Measurements from ENCODE around the gene RNF144B.

The RNF144B gene

GRCh38 chr6:18412068-18412467 lies 24.9 kb downstream of the RNF144B start:
- peak in 1 of 2 donors; percentile 57 for DNase-seq

GRCh38 chr6:18412644-18413043 lies 25.5 kb downstream of the RNF144B start:
- DNase-seq: no peak

- DNase-seq: no peak
Measured at GRCh38 chr6:18413381-18413780, 26.2 kb downstream of the RNF144B start.

DNA sequence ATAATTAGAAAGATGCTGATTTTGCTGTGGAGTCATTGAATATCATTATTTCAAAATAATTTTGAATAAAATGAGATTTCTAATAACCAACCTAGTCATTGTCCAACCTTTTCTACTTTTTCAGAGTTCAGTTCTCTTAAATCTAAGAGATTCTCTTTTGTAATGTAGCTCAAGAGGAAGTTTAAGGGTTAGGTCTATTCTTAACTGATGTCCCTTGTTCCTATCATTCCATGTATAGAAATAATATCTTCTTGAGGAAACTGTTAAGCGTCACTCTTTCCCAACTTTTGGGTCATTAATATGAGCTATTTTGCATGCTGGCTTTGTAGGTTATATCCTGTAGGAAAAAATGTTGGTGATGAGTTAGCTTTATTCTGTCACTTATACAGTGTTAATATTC lies 27.0 kb downstream of the RNF144B start:
- DNase-seq: no peak

GRCh38 chr6:18415207-18415606 lies 28.1 kb downstream of the RNF144B start:
- no peak for DNase-seq

DNA sequence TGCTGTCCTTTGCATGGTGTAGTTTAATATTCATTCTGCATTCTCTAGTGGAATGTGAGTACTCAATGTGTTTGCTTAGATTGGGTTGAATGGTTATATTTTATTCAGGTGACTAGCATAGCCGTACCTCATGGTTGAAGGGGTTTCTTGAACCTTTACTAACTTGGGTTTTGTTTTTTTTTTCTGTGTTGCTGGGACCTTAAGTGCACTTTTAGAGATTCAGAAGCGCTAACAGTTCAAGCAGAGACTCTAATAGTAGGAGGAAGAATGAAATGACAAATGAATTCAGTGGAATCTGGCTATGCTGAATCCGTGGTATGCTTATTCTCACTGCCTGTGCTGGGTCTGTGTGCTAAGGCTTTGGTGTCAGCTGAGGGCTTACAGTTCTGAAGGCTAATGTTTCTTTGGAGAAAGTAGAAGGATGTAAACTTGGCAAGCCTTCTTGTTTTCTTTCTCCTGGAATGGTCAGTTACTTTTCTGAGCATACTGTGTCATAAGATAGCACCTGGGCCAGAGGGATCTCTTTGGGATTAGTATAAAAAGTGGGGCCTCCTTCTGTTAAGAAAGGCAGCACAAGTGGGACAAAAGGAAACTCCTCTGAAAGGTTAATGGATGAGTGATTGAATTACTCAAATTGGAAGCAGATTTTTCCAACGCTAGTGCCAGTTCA lies 28.7 kb downstream of the RNF144B start:
- no peak for DNase-seq

DNA sequence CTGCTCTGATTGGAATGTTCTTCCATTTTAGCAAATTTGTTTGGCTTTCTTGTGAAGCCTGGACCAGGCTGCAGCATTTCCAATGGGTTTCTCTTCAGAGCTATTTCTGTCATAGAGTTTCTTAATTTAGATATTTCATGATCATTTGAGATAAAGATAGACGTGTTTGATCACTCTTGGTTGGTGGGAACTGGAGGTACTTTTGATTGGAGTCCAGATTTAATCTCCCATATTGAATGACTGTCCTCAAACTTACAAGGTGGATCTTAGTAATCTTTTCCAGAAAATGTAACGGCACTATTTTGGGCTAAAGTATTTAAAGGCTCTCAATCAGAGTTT lies 29.2 kb downstream of the RNF144B start:
- DNase-seq: no peak

DNA sequence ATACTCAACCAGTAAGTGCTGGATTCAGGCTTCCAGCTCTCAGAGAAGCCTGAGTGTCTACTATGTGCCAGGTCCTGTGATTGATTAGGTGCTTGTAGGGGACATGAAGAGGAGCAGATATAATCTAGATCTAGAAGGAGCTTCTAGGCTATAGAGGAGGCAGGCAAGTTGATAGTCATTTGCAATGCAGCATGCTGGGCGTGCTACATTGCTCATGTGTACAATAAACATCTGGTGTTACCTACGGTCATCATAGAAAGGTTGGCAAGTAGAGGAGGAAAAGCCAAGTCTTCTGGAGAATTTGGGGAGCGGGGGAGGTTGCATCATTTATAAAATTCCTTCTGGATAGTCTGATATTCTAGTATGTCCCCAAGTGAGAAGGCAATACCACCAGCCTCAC lies 33.2 kb downstream of the RNF144B start:
- no peak for DNase-seq

DNA sequence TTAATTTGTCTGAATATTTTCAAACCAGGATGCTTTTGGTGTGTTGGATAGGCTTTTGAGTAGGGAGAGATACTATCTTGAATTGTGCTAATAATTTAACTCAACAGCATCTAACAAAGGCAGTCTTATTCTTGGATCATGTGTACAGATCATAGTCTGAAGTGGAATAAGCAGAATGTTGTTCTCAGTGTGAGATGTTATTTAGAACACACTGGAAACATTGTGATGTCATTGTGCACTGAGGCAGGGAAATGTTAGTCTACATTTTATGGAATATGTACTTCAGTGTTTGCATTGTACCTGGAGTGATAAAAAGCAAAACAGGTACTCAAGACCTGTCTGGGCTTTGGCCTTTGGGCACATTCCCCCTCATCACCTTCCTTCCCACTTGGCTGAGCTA lies 35.0 kb downstream of the RNF144B start:
- DNase-seq: no peak

GRCh38 chr6:18423426-18423825 lies 36.3 kb downstream of the RNF144B start:
- DNase-seq: no peak

- DNase-seq: no peak
Measured at GRCh38 chr6:18424201-18424600, 37.1 kb downstream of the RNF144B start.

GRCh38 chr6:18425218-18425617 lies 38.1 kb downstream of the RNF144B start:
- DNase-seq: no peak

GRCh38 chr6:18427296-18427695 lies 40.1 kb downstream of the RNF144B start:
- no peak for DNase-seq

GRCh38 chr6:18429655-18430297 lies 42.6 kb downstream of the RNF144B start:
- DNase-seq: no peak

- DNase-seq: no peak
Measured at GRCh38 chr6:18431581-18431980, 44.4 kb downstream of the RNF144B start.

GRCh38 chr6:18432180-18432579 lies 45.0 kb downstream of the RNF144B start:
- no peak for DNase-seq

DNA sequence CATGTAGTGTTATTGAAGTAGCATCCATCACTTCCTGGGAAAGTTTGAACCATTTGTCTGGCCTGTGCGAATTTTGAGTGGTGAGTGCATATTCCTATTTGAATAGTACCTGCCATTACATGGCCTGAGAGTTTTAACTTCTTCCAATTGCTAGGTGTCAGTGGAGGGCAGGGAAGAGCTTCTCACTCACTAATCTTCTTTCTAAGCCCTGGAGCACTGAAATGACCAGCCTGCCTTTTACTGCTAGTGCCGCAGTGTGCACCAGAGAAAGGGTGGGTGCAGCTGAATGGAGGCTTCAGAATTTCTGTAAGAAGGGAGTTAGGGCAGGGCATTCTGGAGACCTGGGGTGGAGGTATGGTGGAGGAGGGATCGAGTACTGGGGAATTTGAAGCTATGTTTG lies 45.5 kb downstream of the RNF144B start:
- no peak for DNase-seq

GRCh38 chr6:18433059-18433458 lies 45.9 kb downstream of the RNF144B start:
- DNase-seq: no peak

GRCh38 chr6:18436341-18436740 lies 49.2 kb downstream of the RNF144B start:
- no peak for DNase-seq

DNA sequence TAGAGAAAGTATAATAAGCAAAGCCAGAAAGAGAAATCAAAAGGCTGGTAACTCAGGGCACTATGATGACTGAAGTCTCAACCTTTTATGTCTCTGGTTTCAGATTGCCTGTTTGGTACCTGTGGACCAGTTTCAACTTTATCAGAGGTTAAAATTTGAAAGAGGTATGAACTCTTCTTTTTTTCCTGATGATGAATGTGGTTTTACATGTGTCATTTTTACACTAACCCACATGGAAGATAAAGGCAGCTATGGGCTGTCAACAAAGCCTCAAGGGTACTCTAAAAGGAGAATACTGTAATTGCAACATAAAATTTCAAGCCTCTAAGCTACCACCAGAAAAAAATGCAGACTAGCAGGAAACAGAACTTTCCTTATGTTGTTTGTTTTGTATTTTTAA lies 52.4 kb downstream of the RNF144B start:
- DNase-seq: peak in 1 of 2 donors; percentile 29

GRCh38 chr6:18441251-18441979 lies 54.3 kb downstream of the RNF144B start:
- DNase-seq: no peak

DNA sequence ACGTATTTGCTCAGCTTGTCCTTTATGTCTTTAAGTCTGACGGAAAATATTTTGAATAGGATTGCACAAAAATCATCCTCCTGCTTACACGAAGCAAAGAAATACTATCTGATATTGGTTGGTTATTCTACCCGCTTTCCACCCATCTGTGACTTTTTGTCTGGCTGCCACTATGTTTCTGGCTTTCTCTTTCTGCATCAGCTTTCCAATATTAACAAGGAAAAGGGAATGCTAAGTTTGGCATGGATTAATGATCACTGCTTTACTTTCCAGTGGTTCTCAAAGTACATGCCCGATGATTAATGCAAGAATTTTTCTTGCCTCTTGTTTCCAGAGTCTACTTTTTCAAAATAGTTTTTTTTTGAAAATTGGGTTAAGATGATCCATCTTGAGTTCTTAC lies 57.0 kb downstream of the RNF144B start:
- no peak for DNase-seq

DNA sequence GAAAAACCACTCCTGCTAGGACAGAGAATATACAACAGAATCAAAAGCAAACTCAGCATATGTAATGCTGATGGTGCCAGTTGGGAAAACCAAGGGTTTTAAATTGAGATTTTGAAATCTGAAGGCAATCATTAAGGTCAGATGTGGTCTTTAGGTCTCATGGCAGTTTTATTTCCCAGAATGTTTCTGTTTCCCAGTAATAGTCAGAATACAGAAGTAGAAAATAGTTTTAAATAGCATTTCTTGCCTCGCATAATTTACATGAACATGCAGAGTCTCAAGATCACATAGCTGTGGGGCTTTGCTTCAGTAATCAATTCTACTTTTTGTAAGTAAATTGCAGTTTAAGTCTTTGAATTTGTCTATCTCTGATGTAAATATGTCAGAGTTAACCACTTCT lies 58.1 kb downstream of the RNF144B start:
- DNase-seq: no peak

- DNase-seq: no peak
Measured at GRCh38 chr6:18446771-18447170, 59.6 kb downstream of the RNF144B start.
